ENCODE results near the gene ZFAND2B. TPM values are rescaled to one million over a fixed set of nuclear protein-coding genes. Genes with fewer than 3 reads are reported as not detected.

Gene ZFAND2B
- total RNA-seq, 1 experiment from 2014 or later = 25.7 TPM

GRCh38 chr2:219221957-219222518, 15.5 kb downstream of the ZFAND2B start:
- no peaks in the 10 kb centered on the region for H3K27me3 Mint-ChIP-seq (ENCODE audit: unreplicated experiment)
- peaks cover 11% of the 10 kb centered on the region for H3K4me1 Mint-ChIP-seq (ENCODE audit: low read depth, unreplicated experiment)
- BruUV-seq (replicated peaks) = no TSS peak
- no peak overlapping the region for H3K4me3 Mint-ChIP-seq (ENCODE audit: low read depth, unreplicated experiment)
- peaks cover 63% of the 10 kb centered on the region for H3K36me3 Mint-ChIP-seq (ENCODE audit: insufficient read depth, unreplicated experiment)
- no peak for DNase-seq
- TF ChIP-seq CTCF (IDR thresholded peaks at IDR 0.05; ENCODE audit: unreplicated experiment) = no peak
- CTCF ChIA-PET = interaction anchor here (1.1 kb wide), 1 partner anchor 23 kb away, joined by 3 read pairs; the partner anchor contains the start of genes GLB1L and STK16
- H3K9me3 Mint-ChIP-seq (ENCODE audit: low read depth, unreplicated experiment) = no peaks in the 10 kb centered on the region
- intact Hi-C loops (cut with micrococcal nuclease; ENCODE audit: unreplicated experiment) = no loop called here
- no peak overlapping the region for H3K27ac Mint-ChIP-seq (ENCODE audit: unreplicated experiment)

- CTCF ChIA-PET = interaction anchor here (0.5 kb wide), 1 partner anchor 49 kb away, joined by 4 read pairs; no protein-coding TSS in a partner anchor
- BruUV-seq (replicated peaks) = no TSS peak
- H3K27ac Mint-ChIP-seq (ENCODE audit: unreplicated experiment) = no peak overlapping the region
Observed at GRCh38 chr2:219223831-219224610, 17.4 kb downstream of the ZFAND2B start.

GRCh38 chr2:219225350-219225749, 18.8 kb downstream of the ZFAND2B start:
- Mint-ChIP-seq H3K36me3 (ENCODE audit: insufficient read depth, unreplicated experiment) (peaks cover 52% of the 10 kb centered on the region), H3K9me3 (ENCODE audit: low read depth, unreplicated experiment) (no peaks in the 10 kb centered on the region)

More at GRCh38 chr2:219223831-219224610, 17.4 kb downstream of the ZFAND2B start:
- no peaks in the 10 kb centered on the region for H3K27me3 Mint-ChIP-seq (ENCODE audit: unreplicated experiment)
- no peak overlapping the region for H3K4me3 Mint-ChIP-seq (ENCODE audit: low read depth, unreplicated experiment)
- TF ChIP-seq CTCF (IDR thresholded peaks at IDR 0.05; ENCODE audit: unreplicated experiment) = no peak
- no peaks in the 10 kb centered on the region for H3K9me3 Mint-ChIP-seq (ENCODE audit: low read depth, unreplicated experiment)
- H3K36me3 Mint-ChIP-seq (ENCODE audit: insufficient read depth, unreplicated experiment) = peaks cover 52% of the 10 kb centered on the region
- DNase-seq = no peak
- intact Hi-C loops (cut with micrococcal nuclease; ENCODE audit: unreplicated experiment) = no loop called here
- no peaks in the 10 kb centered on the region for H3K4me1 Mint-ChIP-seq (ENCODE audit: low read depth, unreplicated experiment)

More at GRCh38 chr2:219225350-219225749, 18.8 kb downstream of the ZFAND2B start:
- TF ChIP-seq CTCF (IDR thresholded peaks at IDR 0.05; ENCODE audit: unreplicated experiment) = no peak
- H3K4me3 Mint-ChIP-seq (ENCODE audit: low read depth, unreplicated experiment) = no peak overlapping the region
- BruUV-seq (replicated peaks) = no TSS peak
- CTCF ChIA-PET = no interaction called here
- DNase-seq = no peak
- no peaks in the 10 kb centered on the region for H3K4me1 Mint-ChIP-seq (ENCODE audit: low read depth, unreplicated experiment)
- no peak overlapping the region for H3K27ac Mint-ChIP-seq (ENCODE audit: unreplicated experiment)
- intact Hi-C loops (cut with micrococcal nuclease; ENCODE audit: unreplicated experiment) = no loop called here
- H3K27me3 Mint-ChIP-seq (ENCODE audit: unreplicated experiment) = no peaks in the 10 kb centered on the region
